NCI-H187 treated with DMSO at 0.1 percent for 48 hours (cell line): ENCODE results near the gene MECR.
"Not testable (repeated sequence)": the region's sequence is repeated elsewhere in the genome, so short reads cannot be mapped to it uniquely, and the experiment has no call there.

Source experiments
- DNase-seq: peaks from one replicate; lab custom pipeline; 2025; lab: John Stamatoyannopoulos, UW

MECR gene

GRCh38 chr1:29169976-29170375 lies 60.8 kb downstream of the MECR start:
- DNase-seq = no peak

GRCh38 chr1:29167904-29168303 lies 62.8 kb downstream of the MECR start:
- no peak for DNase-seq

- DNase-seq = no peak
These were observed 64.3 kb downstream of the MECR start for GRCh38 chr1:29166291-29166878.

GRCh38 chr1:29164588-29164987 lies 66.1 kb downstream of the MECR start:
- DNase-seq = no peak

GRCh38 chr1:29162476-29163138 lies 68.1 kb downstream of the MECR start:
- no peak for DNase-seq

GRCh38 chr1:29162025-29162424 lies 68.7 kb downstream of the MECR start:
- no peak for DNase-seq

- DNase-seq = no peak
These were observed 71.0 kb downstream of the MECR start for GRCh38 chr1:29159773-29160172.

- DNase-seq = no peak
These were observed 73.5 kb downstream of the MECR start for GRCh38 chr1:29157269-29157601.

GRCh38 chr1:29156543-29157268 lies 74.0 kb downstream of the MECR start:
- no peak for DNase-seq

- no peak for DNase-seq
These were observed 78.5 kb downstream of the MECR start for GRCh38 chr1:29152046-29152805.

GRCh38 chr1:29150346-29150745 lies 80.4 kb downstream of the MECR start:
- DNase-seq = not testable (repeated sequence)

- no peak for DNase-seq
These were observed 81.9 kb downstream of the MECR start for GRCh38 chr1:29148656-29149491.

GRCh38 chr1:29145739-29146437 lies 84.8 kb downstream of the MECR start:
- no peak for DNase-seq

GRCh38 chr1:29144178-29144577 lies 86.6 kb downstream of the MECR start:
- no peak for DNase-seq

GRCh38 chr1:29142714-29143113 lies 88.0 kb downstream of the MECR start:
- DNase-seq = no peak
